LNCaP clone FGC (cell line): ENCODE data around the gene MRTFA.

Experiments
- DNase-seq: peaks from one replicate; pipeline ENCODE4 v3.0.0-alpha.2; 2011; ENCODE audit warnings: low read depth
- H3K4me3 ChIP-seq: 2 replicates; pipeline ENCODE4 v1.5.1; 2011; ENCODE audit warnings: mild to moderate bottlenecking, low read depth, low read length, control low read depth
- TF ChIP-seq, protein P1 (sequence below): IDR thresholded peaks from 2 replicates; pipeline ENCODE4 v1.5.1; 2012; ENCODE audit warnings: mild to moderate bottlenecking; ENCODE audit not compliant: control insufficient read depth, insufficient read depth; ENCODE audit errors: extremely low read depth

Gene MRTFA

DNA sequence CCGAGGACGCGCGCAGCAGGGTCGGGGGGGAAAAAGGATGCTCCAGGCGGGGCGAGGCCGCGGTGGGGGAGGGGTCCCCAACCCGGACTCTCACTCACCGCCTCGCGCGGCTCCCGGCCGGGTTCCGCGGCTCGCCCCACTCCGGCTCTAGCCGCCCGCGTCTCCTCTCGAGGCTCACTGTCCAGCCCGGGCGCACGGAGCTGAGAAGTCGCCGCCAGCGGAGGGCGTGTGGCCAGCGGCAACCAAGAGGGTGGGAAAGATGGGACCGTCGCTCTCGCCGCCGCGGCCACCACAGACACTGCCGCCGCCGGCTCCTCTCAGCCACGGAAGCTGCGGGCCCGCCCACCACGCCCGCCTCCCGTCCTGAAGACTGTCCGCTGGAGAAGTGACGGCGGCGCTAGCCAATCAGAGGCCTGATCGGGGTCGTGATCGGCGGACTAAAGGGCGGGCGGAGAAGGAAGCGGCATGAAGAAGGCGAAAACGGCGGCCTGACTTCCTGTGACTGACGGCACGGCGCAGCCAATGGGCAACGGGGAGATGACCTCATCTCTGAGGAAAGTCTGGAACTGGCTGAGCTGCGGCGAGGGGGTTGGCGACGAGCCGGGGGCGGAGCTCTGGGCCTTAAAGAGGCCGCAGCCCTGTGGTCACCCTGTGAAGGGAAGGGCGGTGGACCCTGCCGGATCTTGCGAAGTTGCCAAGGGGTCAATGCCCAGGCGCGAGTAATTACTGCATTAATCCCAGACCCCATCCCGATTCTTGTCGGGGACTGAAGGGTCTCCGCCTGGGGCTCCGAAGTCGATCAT is at the start of gene MRTFA:
Gene MRTFA, minus strand, starts transcription at position 340 of the 803 bp plus-strand sequence.
- H3K4me3 ChIP-seq, result peak within 1 kb of the TSS; percentile 80
- TF ChIP-seq, protein P1, sequence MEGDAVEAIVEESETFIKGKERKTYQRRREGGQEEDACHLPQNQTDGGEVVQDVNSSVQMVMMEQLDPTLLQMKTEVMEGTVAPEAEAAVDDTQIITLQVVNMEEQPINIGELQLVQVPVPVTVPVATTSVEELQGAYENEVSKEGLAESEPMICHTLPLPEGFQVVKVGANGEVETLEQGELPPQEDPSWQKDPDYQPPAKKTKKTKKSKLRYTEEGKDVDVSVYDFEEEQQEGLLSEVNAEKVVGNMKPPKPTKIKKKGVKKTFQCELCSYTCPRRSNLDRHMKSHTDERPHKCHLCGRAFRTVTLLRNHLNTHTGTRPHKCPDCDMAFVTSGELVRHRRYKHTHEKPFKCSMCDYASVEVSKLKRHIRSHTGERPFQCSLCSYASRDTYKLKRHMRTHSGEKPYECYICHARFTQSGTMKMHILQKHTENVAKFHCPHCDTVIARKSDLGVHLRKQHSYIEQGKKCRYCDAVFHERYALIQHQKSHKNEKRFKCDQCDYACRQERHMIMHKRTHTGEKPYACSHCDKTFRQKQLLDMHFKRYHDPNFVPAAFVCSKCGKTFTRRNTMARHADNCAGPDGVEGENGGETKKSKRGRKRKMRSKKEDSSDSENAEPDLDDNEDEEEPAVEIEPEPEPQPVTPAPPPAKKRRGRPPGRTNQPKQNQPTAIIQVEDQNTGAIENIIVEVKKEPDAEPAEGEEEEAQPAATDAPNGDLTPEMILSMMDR, result no peak
- peak; percentile 99 for DNase-seq

DNA sequence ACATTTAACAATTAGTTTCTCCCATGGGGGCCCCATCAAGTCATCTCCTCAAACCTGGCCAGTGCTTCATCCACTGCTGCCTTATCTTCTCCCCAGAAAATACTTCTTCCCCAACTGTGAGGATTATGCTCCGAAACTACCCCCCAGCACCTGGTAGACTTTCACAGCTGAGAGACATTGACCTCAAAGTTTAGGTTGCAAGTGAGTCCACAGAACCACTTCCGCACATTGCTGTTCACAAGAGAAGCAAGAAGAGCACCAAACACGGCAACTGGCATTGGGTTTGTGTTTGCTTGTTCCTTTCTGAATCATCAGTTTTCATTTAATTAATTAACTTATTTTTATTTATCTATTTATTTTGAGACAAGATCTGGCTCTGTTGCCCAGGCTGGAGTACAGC is 48.9 kb upstream of the MRTFA start:
- no peak for DNase-seq
- no peak overlapping the region for H3K4me3 ChIP-seq

DNA sequence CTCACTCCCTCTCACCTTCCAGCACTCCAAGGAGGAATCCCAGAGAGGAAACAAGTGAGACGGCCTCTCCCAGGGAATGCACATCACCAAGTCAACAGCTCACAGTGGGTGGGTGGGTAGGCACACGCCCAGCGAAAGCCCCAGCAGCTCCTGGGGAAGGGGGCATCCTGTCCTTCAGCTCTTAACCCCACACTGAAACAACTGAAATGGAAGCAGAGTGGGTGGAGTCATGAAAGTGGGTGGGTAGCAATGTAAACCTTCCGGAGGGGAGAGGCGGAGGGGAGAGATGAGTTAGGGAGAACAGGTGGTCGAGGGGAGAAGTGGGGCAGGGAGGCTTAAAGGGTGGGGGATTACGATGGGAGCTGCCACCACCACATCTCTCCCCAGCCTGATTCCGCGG is 48.2 kb upstream of the MRTFA start:
- TF ChIP-seq, protein P1, result no peak
- no peak overlapping the region for H3K4me3 ChIP-seq
- DNase-seq, result no peak

More for the DNA sequence above, 48.9 kb upstream of the MRTFA start:
- TF ChIP-seq, protein P1, result no peak

DNA sequence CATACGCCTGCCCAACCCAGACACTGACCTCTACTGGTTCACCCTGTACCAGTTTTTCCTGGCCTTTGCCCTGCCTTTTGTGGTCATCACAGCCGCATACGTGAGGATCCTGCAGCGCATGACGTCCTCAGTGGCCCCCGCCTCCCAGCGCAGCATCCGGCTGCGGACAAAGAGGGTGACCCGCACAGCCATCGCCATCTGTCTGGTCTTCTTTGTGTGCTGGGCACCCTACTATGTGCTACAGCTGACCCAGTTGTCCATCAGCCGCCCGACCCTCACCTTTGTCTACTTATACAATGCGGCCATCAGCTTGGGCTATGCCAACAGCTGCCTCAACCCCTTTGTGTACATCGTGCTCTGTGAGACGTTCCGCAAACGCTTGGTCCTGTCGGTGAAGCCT is 44.9 kb upstream of the MRTFA start:
- TF ChIP-seq, protein P1, result no peak
- H3K4me3 ChIP-seq, result no peak overlapping the region
- no peak for DNase-seq

DNA sequence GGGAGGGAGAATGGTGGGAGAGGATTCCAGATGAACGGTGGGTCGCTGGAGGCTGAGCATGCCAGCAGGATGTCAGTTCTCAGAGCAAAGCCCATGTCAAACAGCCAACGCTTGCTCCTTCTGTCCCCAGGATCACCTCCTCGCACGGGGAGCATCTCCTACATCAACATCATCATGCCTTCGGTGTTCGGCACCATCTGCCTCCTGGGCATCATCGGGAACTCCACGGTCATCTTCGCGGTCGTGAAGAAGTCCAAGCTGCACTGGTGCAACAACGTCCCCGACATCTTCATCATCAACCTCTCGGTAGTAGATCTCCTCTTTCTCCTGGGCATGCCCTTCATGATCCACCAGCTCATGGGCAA is 44.3 kb upstream of the MRTFA start:
- DNase-seq, result no peak
- TF ChIP-seq, protein P1, result no peak
- H3K4me3 ChIP-seq, result no peak overlapping the region

DNA sequence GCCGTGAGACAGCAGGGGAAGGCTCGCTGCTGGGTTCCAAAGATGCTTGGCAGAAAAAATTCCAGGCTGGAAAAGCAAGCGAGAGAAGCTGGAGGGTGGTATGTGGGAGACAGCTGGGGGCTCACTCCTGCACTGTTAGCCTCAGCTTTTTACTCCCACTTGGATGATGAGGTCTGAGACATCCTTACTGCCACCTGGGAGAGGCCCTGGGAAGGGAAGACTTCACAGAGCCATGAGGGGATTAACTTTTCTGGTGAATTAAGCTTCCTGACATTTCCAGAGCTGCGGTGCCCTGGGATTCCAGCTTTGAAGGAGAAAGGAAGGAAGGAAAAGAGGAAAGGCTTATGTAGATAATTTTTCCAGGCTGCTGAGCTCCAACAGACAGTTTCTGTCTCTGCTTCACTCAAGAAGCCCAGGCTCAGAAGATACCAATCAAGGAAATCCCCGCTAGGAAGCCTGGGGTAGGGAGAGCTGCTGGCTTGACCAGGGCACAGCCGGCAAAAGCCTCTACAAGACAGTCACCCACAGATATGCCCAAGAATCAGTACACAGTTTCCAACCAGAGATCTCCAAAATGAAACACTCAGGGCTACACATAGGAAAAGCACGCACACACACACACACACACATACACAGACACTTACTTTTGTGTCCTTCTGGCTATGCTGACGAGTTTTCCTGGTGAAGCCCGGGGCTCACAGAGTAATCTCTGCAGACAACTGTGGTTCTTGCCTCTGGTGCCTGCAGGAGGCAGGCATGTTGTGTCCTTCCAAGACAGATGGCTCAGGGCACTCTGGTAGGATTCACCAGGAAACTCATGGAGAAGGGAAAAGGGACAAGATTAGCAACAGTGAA is 43.7 kb upstream of the MRTFA start:
- no peak overlapping the region for H3K4me3 ChIP-seq
- no peak for DNase-seq
- TF ChIP-seq, protein P1, result no peak
